GM10847 (cell line): ENCODE data around the gene PLGRKT.

Experiments
- POLR2A ChIP-seq: IDR thresholded peaks from 2 replicates; pipeline ENCODE4 v1.6.1; 2011; ENCODE audit not compliant: insufficient read length; ENCODE audit errors: extremely low read depth

Gene PLGRKT

DNA sequence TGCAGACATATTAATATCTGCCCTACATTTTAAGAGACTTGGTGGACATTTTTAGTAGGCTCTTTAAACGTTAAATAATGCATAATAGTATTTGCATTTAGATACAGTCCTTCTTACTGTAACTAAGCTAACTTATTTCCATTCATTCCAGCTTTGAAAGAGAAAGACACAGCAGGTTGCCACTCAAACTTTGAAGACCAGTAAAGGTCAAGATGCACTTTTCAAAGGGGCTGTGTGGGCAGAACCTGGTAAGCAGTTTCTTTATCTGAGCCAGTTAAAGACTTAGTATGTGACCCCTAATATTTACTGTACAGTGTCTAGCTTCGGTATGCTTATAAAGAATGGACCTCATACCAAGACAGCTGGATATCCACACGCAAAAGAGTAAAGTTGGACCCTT is 20.8 kb downstream of the PLGRKT start:
- TF ChIP-seq POLR2A: no peak

GRCh38 chr9:5408596-5408995 is 29.1 kb downstream of the PLGRKT start:
- TF ChIP-seq POLR2A: no peak

DNA sequence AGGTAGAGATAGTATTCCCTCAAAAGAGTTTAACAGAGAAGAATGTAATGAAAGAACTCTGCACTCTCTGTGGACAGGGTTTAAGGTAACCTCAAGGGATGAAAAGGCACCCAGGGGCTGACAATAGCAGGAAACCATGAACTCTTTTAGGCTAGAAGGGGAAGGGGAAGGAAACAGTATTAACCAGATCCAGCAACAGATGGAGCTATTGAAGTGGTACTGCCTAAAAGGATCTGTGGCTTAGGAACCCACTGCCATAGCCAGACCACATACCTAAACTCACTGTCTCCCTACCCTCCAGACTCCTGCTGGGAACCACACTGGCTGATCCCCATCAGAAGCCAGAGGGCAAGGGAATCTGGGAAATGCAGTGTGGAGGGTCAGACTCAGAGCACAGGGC is 35.5 kb downstream of the PLGRKT start:
- TF ChIP-seq POLR2A: no peak

- TF ChIP-seq POLR2A: no peak
Measured at GRCh38 chr9:5395428-5395827, 42.3 kb downstream of the PLGRKT start.

GRCh38 chr9:5393497-5393896 is 44.2 kb downstream of the PLGRKT start:
- TF ChIP-seq POLR2A: no peak

DNA sequence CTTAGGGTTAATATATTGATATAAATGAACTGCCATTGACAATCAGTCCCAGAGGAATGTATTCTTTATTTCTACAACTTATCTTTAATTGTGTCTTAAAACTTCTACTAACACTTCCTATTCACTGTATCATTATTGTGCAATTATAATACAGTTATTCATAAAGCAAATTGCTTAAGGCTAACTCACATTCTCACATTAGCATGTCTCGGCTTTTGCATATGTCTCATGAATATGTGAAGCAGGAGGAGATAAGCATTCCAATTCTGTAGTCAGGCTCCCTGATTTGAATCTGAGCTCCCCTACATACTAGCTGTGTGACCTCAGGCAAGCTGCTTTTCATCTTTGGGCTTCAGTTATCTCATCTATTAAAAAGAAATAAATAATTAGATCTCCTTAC is 45.4 kb downstream of the PLGRKT start:
- TF ChIP-seq POLR2A: no peak

DNA sequence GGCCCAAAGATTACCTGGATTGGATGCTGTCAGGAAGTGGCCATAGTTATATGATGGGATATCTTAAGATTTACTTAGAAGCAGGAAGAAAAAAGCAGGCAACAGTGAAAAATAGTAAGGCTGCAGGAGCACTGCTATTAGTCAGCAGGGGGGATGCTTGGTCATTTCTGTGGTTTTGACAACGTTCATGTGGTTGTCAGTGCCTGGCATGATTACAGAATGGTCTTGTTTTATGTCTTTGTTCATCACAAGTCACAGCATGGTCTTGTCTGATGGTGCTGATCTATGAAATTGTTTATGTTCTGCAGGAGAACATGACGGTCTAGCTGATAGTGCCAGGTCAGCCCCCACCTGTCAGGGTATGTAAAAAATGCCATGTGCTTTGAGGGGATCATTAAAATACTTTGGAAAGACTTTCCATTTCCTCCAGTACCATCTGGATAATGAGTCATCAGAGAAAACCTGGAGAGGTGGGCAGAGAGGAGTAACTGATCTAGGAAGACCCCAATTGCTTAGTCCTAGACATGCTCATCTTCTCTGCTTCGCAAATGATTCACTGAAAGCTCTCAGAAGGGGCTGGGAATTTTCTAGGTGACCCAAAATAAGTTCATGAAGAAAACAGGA is 48.5 kb downstream of the PLGRKT start:
- TF ChIP-seq POLR2A: no peak

GRCh38 chr9:5388026-5388819 is 49.5 kb downstream of the PLGRKT start:
- no peak for TF ChIP-seq POLR2A

DNA sequence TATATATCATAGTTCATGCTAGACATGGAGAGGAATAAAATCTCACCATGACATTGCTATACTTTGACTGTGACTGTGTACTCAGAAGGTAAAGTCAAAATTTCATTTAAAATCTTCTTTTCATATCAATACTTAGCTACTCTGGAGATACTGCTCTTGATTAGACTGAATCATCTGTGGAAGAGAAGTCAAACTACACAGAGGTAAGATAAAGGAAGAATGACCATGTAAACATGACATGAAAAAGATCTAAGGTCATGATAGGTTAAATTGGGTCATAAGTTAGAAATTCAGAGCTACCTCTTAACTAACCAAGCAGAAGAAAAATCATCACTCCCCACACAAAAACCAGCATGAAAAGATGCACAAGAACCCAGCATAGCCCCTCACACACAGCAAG is 53.3 kb downstream of the PLGRKT start:
- no peak for TF ChIP-seq POLR2A

DNA sequence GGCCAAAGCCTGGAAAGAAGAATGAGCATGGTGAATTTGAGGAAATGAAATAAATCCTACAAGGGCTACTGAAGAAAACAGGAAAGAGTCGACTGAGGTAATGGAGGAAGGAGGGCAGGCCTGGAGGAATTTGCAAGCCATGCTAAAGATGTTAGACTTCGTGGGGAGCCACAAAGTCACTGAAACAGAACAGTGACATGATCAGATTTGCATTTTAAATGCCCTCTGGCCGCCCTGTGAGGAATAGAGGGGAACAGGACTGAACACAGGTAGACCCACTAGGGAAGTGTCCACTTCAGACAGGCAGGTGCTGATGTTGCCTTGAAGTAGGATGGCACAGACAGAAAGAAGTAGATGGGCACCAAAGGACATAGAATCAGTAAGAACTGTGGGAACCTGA is 55.2 kb downstream of the PLGRKT start:
- no peak for TF ChIP-seq POLR2A

- TF ChIP-seq POLR2A: no peak
Measured at GRCh38 chr9:5375790-5376477, 61.8 kb downstream of the PLGRKT start.

GRCh38 chr9:5375091-5375490 is 62.6 kb downstream of the PLGRKT start:
- no peak for TF ChIP-seq POLR2A

DNA sequence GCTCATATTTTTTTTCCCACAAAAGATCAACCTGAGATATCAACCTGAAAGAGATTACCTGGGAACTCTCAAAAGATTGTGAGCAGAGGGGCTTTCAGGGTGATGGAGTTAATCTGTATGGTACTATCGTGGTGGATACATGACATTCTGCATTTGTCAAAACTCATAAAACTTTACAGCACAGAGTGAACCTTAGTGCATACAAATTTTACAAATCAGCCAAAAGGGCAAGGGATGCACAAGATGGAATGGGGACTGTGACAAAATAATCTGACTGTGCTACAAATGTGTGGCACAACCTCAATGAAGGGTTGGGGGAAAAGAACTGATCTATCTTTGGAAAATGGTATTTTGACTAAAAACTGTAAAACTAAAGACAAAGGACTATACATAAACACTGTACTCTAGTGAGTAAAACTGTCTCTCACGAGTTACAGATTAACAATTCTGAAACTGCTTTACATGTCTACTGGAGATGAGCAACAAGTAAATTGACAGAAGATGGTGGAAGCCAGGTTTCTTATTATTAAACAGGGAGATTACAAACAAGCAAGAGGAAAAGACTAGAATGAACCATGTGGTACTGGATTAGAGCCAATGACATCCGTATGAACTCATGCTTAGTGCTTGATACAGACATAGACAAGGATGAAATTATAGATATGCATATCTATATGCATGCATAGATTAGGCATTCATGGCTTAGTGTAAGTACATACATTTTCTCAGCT is 73.3 kb downstream of the PLGRKT start:
- TF ChIP-seq POLR2A: no peak

GRCh38 chr9:5361326-5362010 is 76.3 kb downstream of the PLGRKT start:
- no peak for TF ChIP-seq POLR2A

DNA sequence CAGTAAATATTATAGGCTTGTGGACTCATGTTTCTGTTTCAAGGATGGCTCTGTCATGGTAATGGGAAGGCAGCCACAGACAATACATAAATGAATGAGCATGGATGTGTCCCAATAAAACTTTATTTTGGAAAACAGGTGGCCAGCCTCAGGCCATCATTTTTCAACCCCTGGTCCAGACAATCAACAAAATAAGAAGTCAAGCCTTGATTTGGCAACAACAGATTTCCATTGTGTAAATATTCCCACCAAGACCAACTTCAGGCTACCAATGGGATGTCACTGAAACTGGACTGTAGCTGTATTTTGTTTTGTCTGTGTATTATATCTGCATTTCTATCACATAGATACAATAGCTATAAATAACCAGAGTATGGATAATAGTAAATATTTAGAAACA is 77.4 kb downstream of the PLGRKT start:
- no peak for TF ChIP-seq POLR2A

GRCh38 chr9:5357431-5358105 is 80.2 kb downstream of the PLGRKT start:
- TF ChIP-seq POLR2A: no peak
